H9 (cell line): ENCODE data around the gene SLC35E3. TPM values are rescaled to one million over a fixed set of nuclear protein-coding genes. Genes with fewer than 3 reads are reported as not detected.

ENCODE experiments used
- DNase-seq: peaks from one replicate; pipeline ENCODE4 v3.0.0-alpha.2; 2017
- H2AFZ ChIP-seq: one replicate; pipeline ENCODE4 v1.6.1; 2013; ENCODE audit warnings: mild to moderate bottlenecking, low read length, control low read depth, moderate library complexity
- H2AK5ac ChIP-seq: 2 replicates; pipeline ENCODE4 v1.6.1; 2013; ENCODE audit warnings: low read length, control low read depth, mixed read lengths; ENCODE audit not compliant: insufficient read length
- H2BK120ac ChIP-seq: one replicate; pipeline ENCODE4 v1.6.1; 2013; ENCODE audit warnings: low read depth, mild to moderate bottlenecking, low read length, control low read depth, inconsistent platforms; ENCODE audit not compliant: poor library complexity, severe bottlenecking
- H2BK12ac ChIP-seq: 2 replicates; pipeline ENCODE4 v1.6.1; 2013; ENCODE audit warnings: low read length, control low read depth, mixed read lengths, low read depth; ENCODE audit not compliant: insufficient read length
- H2BK15ac ChIP-seq: 2 replicates; pipeline ENCODE4 v1.6.1; 2013; ENCODE audit warnings: low read depth, low read length, control low read depth
- H2BK20ac ChIP-seq: one replicate; pipeline ENCODE4 v1.6.1; 2013; ENCODE audit warnings: low read depth, mild to moderate bottlenecking, low read length, control low read depth, inconsistent platforms; ENCODE audit not compliant: poor library complexity, severe bottlenecking
- H2BK5ac ChIP-seq: 2 replicates; pipeline ENCODE4 v1.6.1; 2013; ENCODE audit warnings: low read length, control low read depth, mixed read lengths; ENCODE audit not compliant: insufficient read length
- H3K14ac ChIP-seq: 2 replicates; pipeline ENCODE4 v1.6.1; 2013; ENCODE audit warnings: low read length, control low read depth; ENCODE audit not compliant: insufficient read depth
- H3K18ac ChIP-seq: 2 replicates; pipeline ENCODE4 v1.6.1; 2013; ENCODE audit warnings: low read depth, mild to moderate bottlenecking, mixed read lengths, low read length, control low read depth; ENCODE audit not compliant: insufficient read length
- H3K23ac ChIP-seq: 2 replicates; pipeline ENCODE4 v1.6.1; 2013; ENCODE audit warnings: low read length, control low read depth, mixed read lengths, low read depth; ENCODE audit not compliant: insufficient read length
- H3K23me2 ChIP-seq: 2 replicates; pipeline ENCODE4 v1.6.1; 2013; ENCODE audit warnings: low read depth, mild to moderate bottlenecking, mixed read lengths, low read length, control low read depth; ENCODE audit not compliant: insufficient read length, poor library complexity, severe bottlenecking
- H3K27ac ChIP-seq: 2 replicates; pipeline ENCODE4 v1.5.1; 2013; ENCODE audit warnings: low read length, control low read depth, mixed read lengths, low read depth; ENCODE audit not compliant: insufficient read length
- H3K27me3 ChIP-seq: 2 replicates; pipeline ENCODE4 v1.6.1; 2013; ENCODE audit warnings: low read length, control low read depth, inconsistent platforms; ENCODE audit not compliant: insufficient read depth
- H3K4ac ChIP-seq: 2 replicates; pipeline ENCODE4 v1.6.1; 2013; ENCODE audit warnings: low read depth, mild to moderate bottlenecking, control low read depth, inconsistent platforms, low read length, moderate library complexity
- H3K4me1 ChIP-seq: 2 replicates; pipeline ENCODE4 v1.6.1; 2013; ENCODE audit warnings: low read length, control low read depth, inconsistent platforms; ENCODE audit not compliant: insufficient read depth
- H3K4me2 ChIP-seq: 2 replicates; pipeline ENCODE4 v1.6.1; 2013; ENCODE audit warnings: low read length, control low read depth, mixed read lengths; ENCODE audit not compliant: insufficient read length, insufficient read depth
- H3K56ac ChIP-seq: 2 replicates; pipeline ENCODE4 v1.6.1; 2013; ENCODE audit warnings: low read depth, mild to moderate bottlenecking, mixed read lengths, low read length, control low read depth; ENCODE audit not compliant: insufficient read length
- H3K79me1 ChIP-seq: 2 replicates; pipeline ENCODE4 v1.6.1; 2013; ENCODE audit warnings: low read depth, mild to moderate bottlenecking, moderate library complexity, low read length, control low read depth, inconsistent platforms; ENCODE audit not compliant: insufficient read depth, poor library complexity, severe bottlenecking
- H3K79me2 ChIP-seq: 2 replicates; pipeline ENCODE4 v1.6.1; 2013; ENCODE audit warnings: low read length, control low read depth, inconsistent platforms; ENCODE audit not compliant: insufficient read depth
- H3K9ac ChIP-seq: 2 replicates; pipeline ENCODE4 v1.6.1; 2013; ENCODE audit warnings: low read length, control low read depth, mixed read lengths; ENCODE audit not compliant: insufficient read length; ENCODE audit errors: extremely low read depth
- H3K9me3 ChIP-seq: one replicate; pipeline ENCODE4 v1.6.1; 2013; ENCODE audit warnings: low read depth, low read length, inconsistent platforms; ENCODE audit not compliant: control insufficient read depth
- H3T11ph ChIP-seq: one replicate; pipeline ENCODE4 v1.6.1; 2013; ENCODE audit warnings: mild to moderate bottlenecking, low read length, control low read depth, inconsistent platforms
- H4K20me1 ChIP-seq: one replicate; pipeline ENCODE4 v1.6.1; 2013; ENCODE audit not compliant: control insufficient read depth, insufficient read length, insufficient read depth
- H4K5ac ChIP-seq: 2 replicates; pipeline ENCODE4 v1.6.1; 2013; ENCODE audit warnings: low read depth, mild to moderate bottlenecking, mixed read lengths, low read length, control low read depth; ENCODE audit not compliant: insufficient read length
- H4K8ac ChIP-seq: replicated peaks from 2 replicates; pipeline ENCODE4 v1.6.1; 2013; ENCODE audit warnings: low read length, control low read depth, mixed read lengths, low read depth; ENCODE audit not compliant: insufficient read length
- H4K91ac ChIP-seq: 2 replicates; pipeline ENCODE4 v1.6.1; 2013; ENCODE audit warnings: low read depth, mild to moderate bottlenecking, moderate library complexity, mixed read lengths, low read length, control low read depth; ENCODE audit not compliant: insufficient read length
- H3K27ac Mint-ChIP-seq, 3 experiments: 2 replicates in 2 of 3; 3 replicates in 1 of 3; pipeline ENCODE4 v1.8.0; 2020 to 2021; ENCODE audit warnings: mixed read lengths in 3 of 3, mild to moderate bottlenecking in 1 of 3, moderate library complexity in 1 of 3
- H3K27me3 Mint-ChIP-seq: 2 replicates; pipeline ENCODE4 v1.8.0; 2021; ENCODE audit warnings: low read depth, mild to moderate bottlenecking, moderate library complexity, mixed read lengths
- H3K36me3 Mint-ChIP-seq, 3 experiments: 2 replicates in 2 of 3; 3 replicates in 1 of 3; pipeline ENCODE4 v1.8.0; 2020 to 2021; ENCODE audit warnings: low read depth in 3 of 3, mixed read lengths in 3 of 3; ENCODE audit not compliant: insufficient read depth in 1 of 3
- H3K4me1 Mint-ChIP-seq, 2 experiments: 2 replicates each; pipeline ENCODE4 v1.8.0; 2020; ENCODE audit warnings: mixed read lengths in 2 of 2
- H3K4me3 Mint-ChIP-seq, 2 experiments: 2 replicates in 1 of 2; 3 replicates in 1 of 2; pipeline ENCODE4 v1.8.0; 2020 to 2021; ENCODE audit warnings: mild to moderate bottlenecking in 2 of 2, mixed read lengths in 2 of 2, moderate library complexity in 1 of 2
- H3K9me3 Mint-ChIP-seq, 2 experiments: 2 replicates in 1 of 2; 3 replicates in 1 of 2; pipeline ENCODE4 v1.8.0; 2020; ENCODE audit warnings: mild to moderate bottlenecking in 2 of 2, mixed read lengths in 2 of 2, moderate library complexity in 1 of 2
- whole genome bisulfite sequencing: extraction: QIAGEN DNeasy Blood & Tissue Kit; methylation state at CpG from one replicate; pipeline ENCODE4 v1.1.7; 2013; ENCODE audit warnings: missing lambda C conversion rate, low lambda C conversion rate, mixed read lengths; ENCODE audit not compliant: insufficient read length; ENCODE audit errors: extremely low coverage; 5-methylcytosine and 5-hydroxymethylcytosine counted together
- total RNA-seq: library from RNA; stranded (reverse); gene quantifications from 2 replicates; pipeline ENCODE4 v1.2.1, GENCODE V29; 2021
- TF ChIP-seq, protein P1 (sequence below): fragments of 200-600 bp; sonication (generic); conservative IDR thresholded peaks from 3 replicates; pipeline ENCODE4 v1.8.0; 2021; ENCODE audit warnings: antibody characterized with exemption, mild to moderate bottlenecking

SLC35E3 gene
- total RNA-seq, 1 experiment from 2014 or later, result 17.9 TPM

DNA sequence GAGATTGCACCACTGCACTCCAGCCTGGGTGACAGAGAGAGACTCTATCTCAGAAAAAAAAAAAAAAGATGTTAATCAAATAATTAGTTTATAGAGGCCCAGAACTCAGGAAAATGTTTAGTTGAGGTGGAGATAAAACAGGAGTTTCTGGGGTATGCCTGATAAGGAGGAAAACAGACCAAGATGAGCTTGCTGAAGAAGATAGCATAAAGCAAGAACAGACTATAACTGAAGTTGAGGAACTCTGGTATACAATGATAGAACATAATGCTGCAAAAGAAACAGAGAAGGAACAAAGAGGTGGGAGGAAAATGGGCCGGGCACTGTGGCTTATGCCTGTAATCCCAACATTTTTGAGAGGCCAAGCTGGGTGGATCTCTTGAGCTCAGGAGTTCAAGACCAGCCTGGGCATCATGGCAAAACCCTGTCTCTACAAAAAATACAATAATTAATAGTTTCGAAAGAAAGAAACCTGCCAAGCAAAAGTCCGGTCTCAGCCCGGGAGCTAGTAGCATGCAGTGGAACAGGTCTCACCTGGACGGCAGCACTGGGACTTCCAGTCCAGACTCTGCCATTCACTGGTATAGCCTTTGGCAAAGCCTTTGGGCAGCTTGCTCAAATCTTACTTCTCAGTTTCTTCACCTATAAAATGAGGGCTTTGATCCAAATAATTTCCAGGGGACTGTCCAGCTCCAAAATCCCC lies 25.4 kb downstream of the SLC35E3 start:
- Histone ChIP-seq H3K79me1 (no peaks in the 10 kb centered on the region), H3K4me1 (no peaks in the 10 kb centered on the region), H3K79me2 (no peaks in the 10 kb centered on the region), H4K20me1 (no peaks in the 10 kb centered on the region), H3K23ac (no peak overlapping the region), H2AK5ac (no peak overlapping the region), H2BK20ac (no peak overlapping the region), H3K27ac (no peak overlapping the region), H2BK5ac (no peak overlapping the region), H3K18ac (no peak overlapping the region), H3K4me2 (no peak overlapping the region), H3K27me3 (no peaks in the 10 kb centered on the region), H2BK15ac (no peak overlapping the region), H3K56ac (no peak overlapping the region), H3K9ac (no peak overlapping the region), H4K91ac (no peak overlapping the region), H3T11ph (no peak overlapping the region), H2BK120ac (no peak overlapping the region), H3K9me3 (no peaks in the 10 kb centered on the region), H4K5ac (no peak overlapping the region), H3K4ac (no peak overlapping the region), H3K23me2 (no peaks in the 10 kb centered on the region), H2BK12ac (no peak overlapping the region), H4K8ac (no peak overlapping the region), H3K14ac (no peak overlapping the region), H2AFZ (no peak overlapping the region)
- WGBS, result no CpG with 5 or more reads among the region's 5 CpGs
- no peaks in the 10 kb centered on the region for H3K27me3 Mint-ChIP-seq
- H3K9me3 Mint-ChIP-seq, result no peaks in the 10 kb centered on the region
- H3K27ac Mint-ChIP-seq, result no peak overlapping the region
- H3K4me1 Mint-ChIP-seq, result no peaks in the 10 kb centered on the region
- peaks cover 1 to 4% (median 4%) of the 10 kb centered on the region in 3 experiments; a peak in 5 of 7 replicates for H3K36me3 Mint-ChIP-seq
- H3K4me3 Mint-ChIP-seq, result no peak overlapping the region
- no peak for DNase-seq
- TF ChIP-seq, protein P1, sequence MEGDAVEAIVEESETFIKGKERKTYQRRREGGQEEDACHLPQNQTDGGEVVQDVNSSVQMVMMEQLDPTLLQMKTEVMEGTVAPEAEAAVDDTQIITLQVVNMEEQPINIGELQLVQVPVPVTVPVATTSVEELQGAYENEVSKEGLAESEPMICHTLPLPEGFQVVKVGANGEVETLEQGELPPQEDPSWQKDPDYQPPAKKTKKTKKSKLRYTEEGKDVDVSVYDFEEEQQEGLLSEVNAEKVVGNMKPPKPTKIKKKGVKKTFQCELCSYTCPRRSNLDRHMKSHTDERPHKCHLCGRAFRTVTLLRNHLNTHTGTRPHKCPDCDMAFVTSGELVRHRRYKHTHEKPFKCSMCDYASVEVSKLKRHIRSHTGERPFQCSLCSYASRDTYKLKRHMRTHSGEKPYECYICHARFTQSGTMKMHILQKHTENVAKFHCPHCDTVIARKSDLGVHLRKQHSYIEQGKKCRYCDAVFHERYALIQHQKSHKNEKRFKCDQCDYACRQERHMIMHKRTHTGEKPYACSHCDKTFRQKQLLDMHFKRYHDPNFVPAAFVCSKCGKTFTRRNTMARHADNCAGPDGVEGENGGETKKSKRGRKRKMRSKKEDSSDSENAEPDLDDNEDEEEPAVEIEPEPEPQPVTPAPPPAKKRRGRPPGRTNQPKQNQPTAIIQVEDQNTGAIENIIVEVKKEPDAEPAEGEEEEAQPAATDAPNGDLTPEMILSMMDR, result no peak
